Hepatocyte (in vitro differentiated cells): Measurements from ENCODE around the gene CERS1.

Experiments used
- CTCF ChIP-seq: fragments of 200-600 bp; sonication (generic); IDR thresholded peaks from 2 replicates; pipeline ENCODE4 v1.5.1; 2016; ENCODE audit warnings: antibody characterized with exemption, mild to moderate bottlenecking; ENCODE audit not compliant: poor library complexity
- EZH2 ChIP-seq: fragments of 200-600 bp; sonication (generic); IDR thresholded peaks from 2 replicates; pipeline ENCODE4 v1.6.1; 2016; ENCODE audit warnings: antibody characterized with exemption, mild to moderate bottlenecking, borderline replicate concordance

GRCh38 chr19:18860725-18861124 lies 35.2 kb downstream of the CERS1 start:
- TF ChIP-seq CTCF (no peak), EZH2 (no peak)
